GM23248 (cell line): Measurements from ENCODE around the gene RPL13A.

Experiments used
- EZH2 ChIP-seq: fragments of 200-600 bp; sonication (generic); IDR thresholded peaks from 2 replicates; pipeline ENCODE4 v1.6.1; 2018; ENCODE audit warnings: antibody characterized with exemption, mild to moderate bottlenecking; ENCODE audit not compliant: insufficient read depth, poor library complexity, severe bottlenecking
- EZH2phosphoT487 ChIP-seq: fragments of 200-600 bp; sonication (generic); IDR thresholded peaks from 2 replicates; pipeline ENCODE4 v1.6.1; 2018; ENCODE audit warnings: antibody characterized with exemption, moderate library complexity, mild to moderate bottlenecking, low read depth; ENCODE audit not compliant: insufficient read depth

GRCh38 chr19:49481020-49481683 is 6.3 kb upstream of the RPL13A start:
- TF ChIP-seq EZH2: no peak
- no peak for TF ChIP-seq EZH2phosphoT487
